ENCODE measurements around the gene MARCHF2.

GRCh38 chr19:8483165-8483564 lies 70.1 kb downstream of the MARCHF2 start:
- TF ChIP-seq CTCF (conservative IDR thresholded peaks at IDR 0.05; ENCODE audit: low read depth, low read length) (no peak), EZH2phosphoT487 (IDR thresholded peaks at IDR 0.05; ENCODE audit: borderline replicate concordance, low read length) (no peak), EZH2 (IDR thresholded peaks at IDR 0.05; ENCODE audit: low read length, unreplicated experiment) (no peak)

All from PC-3 (cell line).